Measurements from ENCODE around the gene OTUB2.

GRCh38 chr14:94040247-94040646, 14.1 kb downstream of the OTUB2 start:
- TF ChIP-seq CTCF (conservative IDR thresholded peaks at IDR 0.05; ENCODE audit: low read length): no peak
- TF ChIP-seq EZH2phosphoT487 (IDR thresholded peaks at IDR 0.05; ENCODE audit: borderline replicate concordance, low read depth, low read length): no peak
